KBM-7 (cell line): ENCODE data around the gene NTSR1.

Experiments
- DNase-seq: peaks from one replicate; pipeline ENCODE4 v3.0.0-alpha.2; 2015
- in situ Hi-C: fragments of 300-500 bp; cut with MboI; formaldehyde crosslinking; loops from 2 replicates; pipeline ENCODE4 v1.14.3; 2020; ENCODE audit warnings: low sequenced_read_pairs, low pct_unique_long_range_greater_than_20kb, mixed read lengths

Gene NTSR1

DNA sequence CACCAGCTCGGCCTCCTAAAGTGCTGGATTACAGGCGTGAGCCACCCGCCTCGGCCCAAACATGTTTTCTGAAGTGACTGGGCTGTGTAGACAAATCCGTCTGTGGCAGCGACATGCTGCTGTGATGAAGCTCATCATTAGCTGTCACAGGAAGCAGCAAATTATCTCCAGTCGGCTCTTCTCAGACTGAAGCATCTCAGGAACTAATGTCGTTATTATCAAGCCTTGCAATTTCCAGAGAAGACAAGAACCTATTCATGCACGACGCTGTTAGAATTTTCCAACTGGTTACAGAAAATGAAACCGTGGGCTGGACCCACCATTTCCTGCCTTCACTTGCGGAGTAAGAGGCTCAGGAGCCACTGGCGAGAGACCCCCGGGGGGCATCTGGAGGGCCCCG lies 17.1 kb upstream of the NTSR1 start:
- no peak for DNase-seq

DNA sequence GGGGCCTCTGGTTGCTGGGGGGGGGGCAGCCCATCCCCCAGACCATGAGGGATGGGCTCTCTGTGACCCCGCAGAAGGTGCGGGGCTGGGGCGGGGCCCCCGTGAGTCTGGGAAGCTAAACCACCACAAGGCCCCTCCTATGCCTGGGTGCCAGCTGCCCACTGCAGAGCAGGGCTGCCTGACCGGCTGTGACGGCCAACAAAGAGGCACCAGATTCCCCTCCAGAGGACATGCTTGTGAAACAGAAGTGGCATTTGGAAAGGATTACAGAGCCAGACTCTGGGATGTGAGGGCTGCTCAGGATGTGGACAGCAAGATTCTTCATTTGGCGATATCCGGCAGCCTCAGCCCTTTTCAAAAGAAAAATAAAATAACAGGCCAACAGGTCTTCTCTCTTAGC lies 16.5 kb upstream of the NTSR1 start:
- no peak for DNase-seq
- in situ Hi-C loops: no loop called here

More for the DNA sequence above, 17.1 kb upstream of the NTSR1 start:
- in situ Hi-C loops: no loop called here

DNA sequence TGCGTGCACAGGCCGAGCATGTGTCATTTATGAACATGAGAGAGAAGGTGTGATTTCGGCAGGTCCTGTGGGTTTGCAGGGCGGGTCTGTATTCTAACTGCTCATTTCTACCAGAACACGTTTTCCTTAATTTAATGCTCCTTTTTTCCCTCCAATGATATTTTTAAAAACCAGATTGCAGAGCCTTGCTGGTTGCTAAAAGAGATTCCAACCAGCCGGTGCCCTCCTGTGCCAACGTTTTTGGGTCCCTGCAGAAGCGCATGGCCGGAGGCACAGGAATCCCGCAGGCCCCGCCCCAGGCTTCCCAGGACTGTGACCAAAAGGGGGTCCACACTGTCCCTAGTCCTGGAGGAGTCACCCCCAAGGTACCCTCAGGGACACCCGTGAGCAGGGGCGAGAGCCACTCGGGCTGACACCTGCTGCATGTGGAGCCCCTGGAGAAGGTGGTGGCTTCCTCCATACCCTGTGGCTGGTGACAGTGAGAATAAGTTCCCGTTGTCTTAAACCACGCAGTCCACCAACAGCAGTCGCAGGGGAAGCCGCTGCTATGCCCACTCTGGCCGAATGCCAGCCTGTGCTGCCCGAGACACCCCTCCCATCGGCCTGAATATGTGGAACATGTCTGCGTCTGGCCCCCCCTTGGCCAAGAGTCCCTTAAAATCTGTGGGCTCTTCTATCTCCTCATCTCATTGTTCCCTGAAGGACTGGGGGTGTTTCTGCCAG lies 15.7 kb upstream of the NTSR1 start:
- in situ Hi-C loops: no loop called here
- DNase-seq: no peak

DNA sequence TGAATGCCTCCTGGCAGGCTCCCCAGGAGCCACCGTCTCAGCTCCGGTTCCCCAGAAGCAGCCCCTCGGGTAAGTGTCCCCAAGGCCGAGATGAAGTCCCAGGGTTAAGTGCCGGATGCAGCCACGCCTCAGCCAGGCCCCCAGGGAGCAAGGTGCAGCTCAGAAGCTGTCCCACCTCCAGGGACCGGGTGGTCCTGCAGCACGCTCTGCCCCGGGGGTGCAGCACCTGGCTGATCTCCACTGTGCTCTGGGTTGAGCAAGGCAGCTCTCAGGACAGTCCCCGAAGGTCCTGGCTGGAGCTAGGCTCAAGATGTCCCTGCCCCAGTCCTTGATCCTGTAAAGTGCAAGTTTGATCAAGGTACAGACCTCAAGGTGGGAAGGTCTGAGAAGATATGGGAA lies 15.1 kb upstream of the NTSR1 start:
- in situ Hi-C loops: no loop called here

DNA sequence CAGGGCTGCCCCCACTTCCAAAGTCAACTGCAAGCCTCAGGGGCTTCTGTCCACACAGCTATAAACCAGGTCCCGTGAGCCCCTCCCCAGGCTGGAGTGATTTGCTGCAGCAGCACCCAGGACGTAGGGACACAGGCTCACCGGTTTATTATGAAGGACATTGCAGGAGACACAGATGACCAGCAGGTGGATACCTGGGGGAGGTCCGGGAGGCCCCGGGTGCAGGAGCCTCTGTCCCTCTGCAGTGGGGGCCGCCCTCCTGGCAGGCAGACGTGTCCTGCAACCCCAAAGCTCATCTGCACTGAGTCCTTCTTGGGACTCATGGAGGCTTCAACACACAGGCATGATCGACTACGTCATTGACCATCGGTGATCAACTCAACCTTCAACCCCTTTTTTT lies 14.5 kb upstream of the NTSR1 start:
- in situ Hi-C loops: no loop called here
- no peak for DNase-seq

More for the DNA sequence above, 15.1 kb upstream of the NTSR1 start:
- no peak for DNase-seq

DNA sequence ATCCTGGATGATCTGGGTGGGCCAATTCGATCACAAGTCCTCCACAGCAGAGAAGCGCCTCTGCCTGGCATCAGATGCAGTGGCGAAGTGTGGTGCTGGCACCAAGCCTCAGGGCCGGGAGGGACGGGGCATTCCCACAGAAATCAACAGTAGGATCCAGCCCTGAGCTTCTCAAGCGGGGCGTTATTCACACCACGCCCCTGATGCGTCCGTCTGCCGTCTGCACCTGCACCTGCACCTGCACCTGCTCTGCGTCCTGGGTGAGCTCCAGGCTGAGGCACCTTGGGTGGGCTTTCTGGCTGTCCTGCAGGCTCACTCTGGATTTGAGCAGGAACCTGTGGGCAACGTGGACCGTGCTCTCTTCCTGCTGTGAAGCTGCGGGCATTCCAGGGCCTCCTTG lies 13.8 kb upstream of the NTSR1 start:
- in situ Hi-C loops: no loop called here
- DNase-seq: no peak

DNA sequence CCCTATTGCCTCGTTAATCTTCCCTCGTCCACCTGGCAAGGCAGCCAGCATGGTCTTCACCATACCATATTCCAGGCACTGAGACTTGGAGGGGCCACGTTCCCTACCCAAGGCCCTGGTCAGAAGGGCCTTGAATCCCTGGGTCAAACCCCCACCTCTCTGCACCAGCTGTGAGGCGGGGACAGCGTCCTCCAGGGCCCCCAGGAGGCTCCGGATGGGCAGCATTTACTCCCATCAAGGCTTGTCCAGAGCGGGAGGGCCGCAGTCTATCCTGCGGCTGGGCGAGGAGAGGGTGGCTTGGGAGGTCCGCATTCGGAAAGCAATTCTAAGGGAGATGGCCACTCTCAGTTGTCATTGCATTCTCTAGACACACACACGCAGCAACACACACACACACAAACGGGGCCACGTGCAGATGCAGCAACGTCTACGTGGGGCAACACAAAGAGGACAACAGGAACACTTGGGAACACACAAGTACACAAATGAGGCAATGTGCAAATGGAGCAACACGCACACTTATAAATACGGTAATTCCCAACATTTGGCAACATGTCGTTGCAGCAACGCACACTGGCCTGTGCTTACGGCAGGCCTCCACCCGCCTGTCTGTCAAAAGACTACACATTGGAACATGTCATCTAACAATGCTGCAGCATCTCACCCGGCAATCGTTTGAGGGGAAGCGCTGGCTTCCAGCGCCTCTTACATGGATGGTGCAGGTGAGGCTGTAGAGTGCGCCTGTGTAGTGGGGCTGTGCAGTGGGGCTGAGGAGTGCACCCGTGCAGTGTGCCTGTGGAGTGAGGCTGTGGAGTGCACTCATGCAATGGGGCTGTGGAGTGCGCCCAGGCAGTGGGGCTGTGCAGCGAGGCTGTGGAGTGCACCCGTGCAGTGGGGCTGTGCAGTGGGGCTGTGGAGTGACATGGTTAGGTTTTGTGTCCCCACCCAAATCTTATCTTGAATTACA lies 12.9 kb upstream of the NTSR1 start:
- in situ Hi-C loops: no loop called here
- DNase-seq: no peak

DNA sequence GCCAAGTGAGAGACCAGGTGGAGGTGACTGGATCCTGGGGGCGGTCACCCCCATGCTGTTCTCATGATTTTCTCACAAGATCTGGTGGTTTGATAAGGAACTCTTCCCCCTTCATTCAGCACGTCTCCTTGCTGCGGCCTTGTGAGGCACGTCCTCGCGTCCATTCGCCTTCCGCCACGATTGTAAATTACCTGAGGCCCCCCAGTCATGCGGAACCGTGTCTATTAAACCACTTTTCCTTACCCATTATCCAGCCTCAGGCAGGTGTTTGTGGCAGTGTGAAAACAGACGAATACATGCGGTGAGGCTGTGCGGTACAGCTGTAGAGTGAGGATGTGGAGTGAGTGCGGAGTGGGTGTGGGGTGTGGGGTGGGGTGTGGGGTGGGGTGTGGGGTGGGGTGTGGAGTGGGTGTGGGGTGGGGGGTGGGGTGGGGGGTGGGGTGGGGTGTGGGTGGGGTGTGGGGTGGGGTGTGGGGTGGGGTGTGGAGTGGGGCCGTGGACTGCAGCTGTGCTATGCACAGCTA lies 12.1 kb upstream of the NTSR1 start:
- no peak for DNase-seq
- in situ Hi-C loops: no loop called here

DNA sequence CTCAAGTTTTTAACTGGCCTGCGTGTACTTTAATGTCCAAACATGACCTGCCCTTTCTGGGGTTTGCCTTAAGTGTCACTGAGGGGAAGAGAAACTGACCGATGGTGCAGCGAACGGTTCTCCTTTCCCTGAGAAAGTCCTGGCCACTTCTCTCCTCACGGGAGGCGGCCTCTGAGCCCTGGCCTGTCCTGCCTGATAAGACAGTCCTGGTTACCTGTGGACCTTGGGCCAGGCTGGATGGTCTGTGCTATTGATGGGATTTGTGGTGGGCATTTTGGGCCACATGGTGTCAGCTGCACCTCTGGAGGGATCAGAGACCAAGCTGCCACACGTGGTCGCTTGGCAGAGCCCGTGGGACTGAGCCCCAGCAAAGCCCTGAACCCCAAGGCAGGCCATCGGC lies 11.6 kb upstream of the NTSR1 start:
- in situ Hi-C loops: no loop called here
- DNase-seq: no peak

DNA sequence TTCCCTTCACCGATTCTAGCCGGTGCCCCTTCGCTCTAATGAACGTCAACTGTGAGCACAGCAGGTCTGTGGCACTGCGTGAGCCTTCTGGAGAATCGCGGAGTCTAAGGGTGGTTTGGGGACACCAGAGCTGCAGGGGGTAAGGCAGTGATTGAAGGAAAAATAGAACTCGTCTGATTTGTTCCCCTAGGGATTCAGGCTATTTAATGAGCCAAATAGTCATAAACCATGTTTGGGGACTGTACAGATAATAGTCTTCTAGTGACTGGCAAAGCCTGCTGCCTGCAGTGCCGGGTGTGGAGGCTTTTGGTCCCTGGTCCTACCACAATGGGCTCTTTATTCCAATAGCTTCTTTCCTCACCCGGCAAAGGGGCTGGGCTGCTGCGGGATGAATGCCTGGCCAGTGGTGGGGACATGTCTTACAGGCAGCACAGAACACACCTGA lies 11.1 kb upstream of the NTSR1 start:
- in situ Hi-C loops: no loop called here
- no peak for DNase-seq

DNA sequence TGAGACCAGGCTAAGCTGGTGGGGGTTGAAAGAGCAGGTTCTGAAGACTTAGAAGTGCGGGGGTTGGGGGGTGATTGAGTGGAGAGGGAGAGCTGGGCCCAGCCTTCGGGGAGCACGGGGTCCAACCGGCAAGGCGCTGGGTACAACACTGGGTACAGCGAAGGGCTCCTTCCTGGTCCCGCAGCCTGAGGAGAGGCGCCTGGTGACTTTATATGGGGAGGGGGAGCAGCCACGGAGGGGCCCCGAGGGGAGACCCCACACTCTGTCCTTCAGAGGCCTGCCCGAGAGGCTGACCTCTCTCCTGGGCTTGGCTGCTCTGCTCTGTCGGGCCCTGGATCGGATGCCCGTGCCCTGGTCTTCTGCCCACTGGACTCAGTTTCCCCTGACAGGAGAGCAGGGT lies 10.4 kb upstream of the NTSR1 start:
- in situ Hi-C loops: no loop called here
- DNase-seq: no peak

DNA sequence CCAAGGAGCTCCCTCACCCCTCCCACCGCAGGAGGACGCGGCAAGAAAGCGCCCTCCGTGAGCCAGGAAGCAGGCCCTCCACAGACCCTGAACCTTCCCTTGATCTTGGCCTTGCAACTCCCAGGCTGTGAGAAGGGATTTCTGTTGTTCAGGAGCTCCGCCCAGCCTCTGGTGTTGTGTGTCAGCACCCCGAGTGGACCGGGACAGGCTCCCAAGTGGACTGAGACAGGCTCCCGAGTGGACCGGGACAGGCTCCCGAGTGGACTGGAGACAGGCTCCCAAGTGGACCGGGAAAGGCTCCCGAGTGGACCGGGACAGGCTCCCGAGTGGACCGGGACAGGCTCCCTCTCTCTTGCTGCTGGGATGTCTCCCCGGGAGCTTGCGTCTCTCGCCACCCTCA lies 9.3 kb upstream of the NTSR1 start:
- in situ Hi-C loops: no loop called here
- DNase-seq: no peak

DNA sequence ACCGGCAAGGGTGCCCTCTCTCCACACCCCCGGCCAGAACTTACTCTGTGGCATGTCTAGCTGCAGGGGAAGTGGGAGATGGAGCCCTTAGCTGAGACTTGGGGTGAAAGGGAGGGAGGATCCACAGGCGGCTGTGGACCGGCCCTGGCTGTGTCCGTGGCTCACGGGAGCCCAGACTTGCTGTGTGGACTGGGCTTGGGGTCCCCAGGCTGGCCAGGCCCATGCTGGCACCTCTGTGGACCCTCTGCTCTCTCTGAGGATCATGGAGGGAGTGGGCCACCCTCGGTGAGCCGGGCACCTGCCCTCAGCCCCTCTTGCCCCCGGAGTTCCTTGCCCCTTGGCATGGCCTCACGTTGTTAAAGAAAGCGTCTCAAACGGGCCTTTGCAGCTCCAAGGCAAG lies 8.9 kb upstream of the NTSR1 start:
- no peak for DNase-seq
- in situ Hi-C loops: no loop called here

DNA sequence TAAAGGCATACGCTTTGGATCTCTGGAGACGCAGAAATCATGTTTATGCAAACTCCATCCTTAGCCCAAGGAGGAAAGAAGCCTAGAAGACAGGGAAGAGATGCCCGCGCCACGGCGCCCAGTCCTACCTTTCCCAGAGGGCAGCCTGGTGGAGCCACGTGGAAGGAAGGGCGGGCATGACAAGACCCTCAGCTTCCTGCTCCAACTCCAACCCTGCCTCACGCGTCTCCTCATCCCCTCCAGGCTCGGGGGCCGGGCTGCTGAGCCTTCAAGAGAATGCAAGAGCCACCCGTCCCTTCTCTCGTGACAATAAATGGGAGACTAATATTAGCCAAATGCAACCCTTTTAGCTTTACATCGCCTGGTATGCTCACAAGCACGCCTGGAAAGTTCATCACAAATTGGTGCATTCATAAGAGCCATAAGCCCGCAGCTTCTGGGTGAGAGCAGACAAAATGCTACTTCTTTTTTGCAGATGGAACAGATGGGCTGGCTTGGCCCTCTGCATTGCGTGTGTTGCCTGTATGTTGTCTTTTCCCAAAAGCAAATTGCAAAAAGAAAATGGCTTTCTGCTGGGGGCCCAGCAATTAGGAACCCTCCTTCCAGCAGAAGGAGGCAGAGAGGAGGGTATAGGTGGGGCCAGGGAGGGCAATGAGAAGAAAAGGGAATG lies 8.2 kb upstream of the NTSR1 start:
- in situ Hi-C loops: no loop called here

DNA sequence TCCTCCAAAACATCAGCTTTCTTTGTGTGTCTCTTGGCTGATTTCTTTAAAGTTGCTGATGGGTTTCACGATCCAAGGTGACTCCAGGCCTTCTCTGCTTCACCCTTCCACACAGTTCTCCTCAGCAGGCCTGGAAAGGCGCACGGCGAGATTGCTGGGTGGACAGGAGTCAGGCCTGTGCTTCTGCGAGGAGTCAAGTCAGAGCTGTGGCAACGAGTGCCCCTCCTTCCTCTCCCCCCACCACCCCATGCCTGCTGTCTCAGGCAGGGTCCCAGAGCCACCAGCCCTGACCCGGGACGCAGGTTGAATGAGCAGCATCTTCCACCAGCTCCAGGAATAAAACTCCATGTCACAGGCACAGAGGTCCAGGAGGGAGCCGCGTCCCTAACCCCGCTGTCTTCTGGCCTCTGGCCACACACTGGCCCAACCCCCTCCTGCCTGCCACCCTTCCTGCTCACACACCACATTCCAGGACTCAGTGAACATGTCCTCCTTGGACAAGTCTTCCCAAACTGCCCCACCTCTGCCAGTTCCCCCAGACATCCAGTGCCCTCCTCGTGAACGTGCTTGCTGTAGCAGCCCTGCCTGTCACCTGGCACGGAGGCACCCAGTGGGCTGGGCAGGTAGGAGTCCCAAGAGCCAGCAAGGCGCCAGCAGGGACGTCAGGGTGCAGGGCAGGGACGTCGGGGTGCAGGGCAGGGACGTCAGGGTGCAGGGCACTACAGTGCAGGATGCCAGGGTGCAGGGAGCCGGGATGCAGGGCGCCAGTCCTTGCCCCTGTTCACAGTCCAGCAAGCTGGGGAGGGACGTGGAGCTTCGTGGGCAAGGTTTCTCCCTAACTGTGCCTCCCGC lies 7.2 kb upstream of the NTSR1 start:
- DNase-seq: no peak
- in situ Hi-C loops: no loop called here

More for the DNA sequence above, 8.2 kb upstream of the NTSR1 start:
- DNase-seq: no peak

DNA sequence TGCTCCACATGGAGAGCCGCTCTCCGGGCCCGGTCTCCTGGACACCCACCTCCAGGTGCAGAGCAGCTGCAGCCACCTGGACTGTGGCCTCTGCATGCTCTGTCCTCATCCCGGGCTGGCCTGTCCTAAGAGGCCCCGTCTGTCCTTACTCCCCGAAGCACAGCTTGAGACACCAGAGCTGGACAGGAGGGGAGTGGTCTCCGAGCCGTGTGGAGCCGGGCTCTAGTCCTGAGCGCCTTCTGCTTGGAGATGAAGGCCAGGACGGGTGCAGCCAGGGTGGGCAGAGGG lies 6.7 kb upstream of the NTSR1 start:
- DNase-seq: no peak
- in situ Hi-C loops: no loop called here

DNA sequence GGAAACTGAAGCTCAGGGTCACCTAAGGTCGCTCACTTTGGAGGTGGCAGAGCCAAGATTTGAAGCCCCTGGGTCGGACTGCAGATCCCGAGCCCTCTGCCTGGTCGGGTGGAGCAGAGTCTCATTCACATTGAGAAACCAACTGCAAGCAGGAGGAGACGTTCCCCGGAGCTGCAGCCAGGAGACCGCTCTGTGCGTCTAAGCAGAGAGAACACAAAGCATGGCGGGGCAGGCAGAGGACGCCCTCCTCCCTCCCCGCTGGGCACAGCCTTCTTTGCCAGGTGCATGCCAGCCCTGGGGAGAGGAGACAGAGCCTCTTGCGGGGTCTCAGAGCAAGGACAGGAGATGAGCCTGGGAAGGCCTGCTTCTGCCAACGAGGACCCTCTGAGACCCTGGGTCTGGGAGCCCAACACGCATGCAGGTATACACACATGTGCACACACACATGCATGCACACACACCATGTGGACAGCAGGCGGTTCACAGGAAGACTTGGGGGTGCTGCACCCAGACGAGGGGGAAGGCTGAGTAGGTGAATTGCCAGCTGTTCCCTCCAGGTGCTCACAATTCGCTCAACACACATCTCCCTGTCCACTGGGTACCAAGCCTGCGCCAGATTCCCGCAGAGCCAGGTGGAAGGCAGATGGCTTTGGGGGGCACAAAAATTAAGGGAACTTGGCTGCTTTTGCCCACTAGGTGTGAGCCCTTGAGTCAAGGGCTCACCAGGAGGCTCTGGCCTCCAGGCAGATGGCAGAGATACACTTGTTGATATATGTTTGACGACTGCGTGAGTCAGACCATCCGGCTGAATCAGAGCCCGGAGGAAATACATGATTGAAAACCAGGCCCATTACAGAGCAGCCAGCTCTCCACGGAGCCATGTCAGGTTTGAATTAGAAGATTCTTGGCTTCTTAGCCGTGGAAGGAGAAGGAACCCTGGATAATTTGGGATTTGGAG lies 5.5 kb upstream of the NTSR1 start:
- peak; percentile 28 for DNase-seq
- in situ Hi-C loops: no loop called here

DNA sequence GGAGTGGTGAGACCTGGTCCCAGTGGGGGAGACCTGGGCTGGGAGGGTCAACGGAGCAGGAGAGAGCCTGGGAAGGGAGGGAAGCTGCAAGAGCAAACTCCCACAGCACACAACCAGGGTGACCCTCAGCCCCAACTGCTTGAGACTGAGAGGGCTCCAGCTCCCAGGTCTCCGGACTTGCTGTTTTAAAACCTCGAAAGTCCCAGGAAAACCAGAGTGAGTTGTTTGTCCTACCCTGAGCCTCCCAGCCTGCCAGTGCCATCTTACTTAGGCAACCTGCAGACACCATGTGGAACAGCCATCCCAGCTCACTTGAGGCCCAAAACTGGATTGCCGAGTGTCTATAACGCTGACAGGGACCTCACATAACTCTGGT lies 4.8 kb upstream of the NTSR1 start:
- in situ Hi-C loops: no loop called here
- no peak for DNase-seq
